Hematopoietic multipotent progenitor cell treated with erythropoietin and hydrocortisone succinate and interleukin-3 and kit ligand, for 15 days (in vitro differentiated cells): Measurements from ENCODE around the gene TNFSF18.

Experiments
- DNase-seq: peaks from one replicate; pipeline ENCODE4 v3.0.0-alpha.2; 2015; ENCODE audit warnings: low spot score

Gene TNFSF18

GRCh38 chr1:173038875-173039554 is 11.7 kb downstream of the TNFSF18 start:
- no peak for DNase-seq

DNA sequence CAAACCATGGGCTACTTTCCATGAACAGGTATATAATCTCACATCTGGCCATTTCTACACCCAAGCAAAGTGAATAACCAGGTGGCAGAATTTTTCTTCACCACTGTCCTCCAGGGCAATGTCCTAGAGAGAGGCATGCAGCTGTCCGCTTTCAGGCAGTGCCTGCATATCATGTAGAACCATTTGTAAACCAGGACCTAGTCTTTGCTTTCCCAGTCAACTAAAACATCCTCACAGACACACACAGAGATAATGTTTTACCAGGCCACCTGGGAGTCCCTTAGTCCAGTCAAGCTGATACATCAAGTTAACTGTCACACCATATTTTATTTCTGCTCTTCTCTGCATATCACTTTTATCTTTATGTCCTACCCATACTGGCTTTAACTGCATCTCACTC is 26.2 kb downstream of the TNFSF18 start:
- DNase-seq = no peak

GRCh38 chr1:173023343-173023742 is 27.4 kb downstream of the TNFSF18 start:
- DNase-seq = no peak

- no peak for DNase-seq
Observed at GRCh38 chr1:173020138-173020750, 30.5 kb downstream of the TNFSF18 start.

GRCh38 chr1:173017792-173018191 is 32.9 kb downstream of the TNFSF18 start:
- no peak for DNase-seq

- no peak for DNase-seq
Observed at GRCh38 chr1:173016419-173016818, 34.3 kb downstream of the TNFSF18 start.

GRCh38 chr1:173015629-173016028 is 35.1 kb downstream of the TNFSF18 start:
- DNase-seq = no peak

DNA sequence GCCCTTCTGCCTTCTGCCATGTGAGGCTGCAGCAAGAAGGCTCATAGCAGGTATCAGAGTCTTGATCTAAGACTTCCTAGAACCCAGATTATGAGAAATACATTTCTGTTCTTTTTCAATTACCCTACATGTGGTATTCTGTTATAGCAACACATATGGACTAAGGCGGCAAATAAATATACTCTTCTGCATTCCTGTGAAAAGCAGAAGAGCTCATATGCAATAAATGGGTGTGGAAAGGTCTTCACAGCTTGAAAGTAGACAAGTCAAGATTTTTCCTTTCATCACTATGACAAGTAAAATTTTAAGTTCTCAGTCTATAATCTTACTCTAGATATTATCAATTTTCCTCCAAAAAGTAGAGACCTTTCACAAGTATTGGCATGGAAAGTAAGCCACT is 36.6 kb downstream of the TNFSF18 start:
- DNase-seq = no peak

DNA sequence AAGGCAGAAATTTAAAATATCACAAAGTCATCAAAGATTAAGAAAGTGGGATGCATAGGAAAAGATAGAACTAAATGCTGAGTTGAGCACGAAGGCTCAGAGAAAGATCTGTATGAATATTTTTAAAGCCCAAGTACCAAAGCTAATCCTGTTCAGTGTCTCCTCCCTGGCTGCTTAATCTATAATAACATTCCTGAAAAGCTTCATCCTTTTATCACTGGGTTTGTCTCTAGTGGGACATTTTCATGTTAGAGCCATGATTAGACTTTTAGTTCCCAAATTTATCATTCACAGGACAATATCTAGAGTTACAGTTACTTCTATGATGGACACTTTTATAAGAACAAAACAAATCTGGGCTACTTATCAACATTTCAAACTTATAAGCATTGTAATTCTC is 38.6 kb downstream of the TNFSF18 start:
- no peak for DNase-seq

- no peak for DNase-seq
Observed at GRCh38 chr1:173009597-173009996, 41.1 kb downstream of the TNFSF18 start.

- DNase-seq = no peak
Observed at GRCh38 chr1:173005196-173005864, 45.4 kb downstream of the TNFSF18 start.

DNA sequence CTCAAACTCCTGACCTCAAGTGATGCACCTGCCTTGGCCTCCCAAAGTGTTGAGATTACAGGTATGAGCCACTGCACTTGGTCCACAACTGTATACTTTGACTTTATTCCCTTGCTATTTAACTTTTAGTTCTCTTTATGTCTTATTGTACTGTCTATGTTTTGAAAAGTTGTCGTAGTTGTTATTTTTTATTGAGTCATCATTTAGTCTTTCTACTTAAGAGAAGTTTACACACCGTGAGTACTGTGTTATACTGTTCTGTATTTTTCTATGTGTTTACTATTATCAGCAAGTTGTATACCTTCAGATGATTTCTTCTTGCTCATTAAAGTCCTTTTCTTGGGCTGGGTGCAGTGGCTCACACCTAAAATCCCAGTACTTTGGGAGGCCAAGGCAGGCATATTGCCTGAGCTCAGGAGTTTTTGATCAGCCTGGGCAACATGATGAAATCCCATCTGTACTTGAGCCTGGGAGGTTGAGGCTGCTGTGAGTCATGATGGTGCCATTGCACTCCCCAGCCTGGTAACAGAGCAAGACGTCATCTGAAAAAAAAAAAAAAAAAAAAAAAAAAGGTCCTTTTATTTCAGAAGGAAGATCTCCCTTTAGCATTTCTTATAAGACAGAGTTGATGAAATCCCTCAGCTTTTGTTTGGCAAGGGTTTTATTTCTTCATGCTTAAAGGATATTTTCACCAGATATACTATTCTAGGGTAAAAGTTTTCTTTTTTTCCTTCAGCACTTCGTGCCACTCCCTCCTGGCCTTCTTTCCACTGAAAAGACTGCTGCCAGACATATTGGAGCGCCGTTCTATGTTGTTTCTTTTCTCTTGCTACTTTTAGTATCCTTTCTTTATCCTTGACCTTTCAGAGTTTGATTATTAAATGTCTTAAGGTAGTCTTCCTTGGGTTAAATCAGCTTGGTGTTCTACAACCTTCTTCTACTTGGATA is 47.6 kb downstream of the TNFSF18 start:
- DNase-seq = no peak

- DNase-seq = no peak
Observed at GRCh38 chr1:172999349-172999748, 51.4 kb downstream of the TNFSF18 start.

DNA sequence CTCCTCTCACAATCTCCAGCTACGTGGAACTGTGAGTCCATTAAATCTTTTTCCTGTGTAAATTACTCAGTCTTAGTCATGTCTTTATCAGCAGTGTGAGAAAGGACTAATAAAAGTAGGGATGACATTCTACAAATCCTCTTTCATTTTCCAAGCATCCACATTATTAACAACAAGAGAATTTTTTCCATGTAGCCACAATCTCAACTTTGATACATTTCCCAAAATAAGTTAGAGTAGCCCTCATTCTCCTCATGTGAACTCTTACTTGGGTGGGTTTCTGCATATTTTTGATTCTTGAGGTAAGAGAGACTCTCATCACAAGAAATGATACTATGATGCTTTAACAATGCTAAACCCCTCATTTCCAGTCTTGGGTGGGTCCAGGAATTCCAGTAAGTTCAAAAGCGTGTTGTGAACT is 52.8 kb downstream of the TNFSF18 start:
- no peak for DNase-seq

DNA sequence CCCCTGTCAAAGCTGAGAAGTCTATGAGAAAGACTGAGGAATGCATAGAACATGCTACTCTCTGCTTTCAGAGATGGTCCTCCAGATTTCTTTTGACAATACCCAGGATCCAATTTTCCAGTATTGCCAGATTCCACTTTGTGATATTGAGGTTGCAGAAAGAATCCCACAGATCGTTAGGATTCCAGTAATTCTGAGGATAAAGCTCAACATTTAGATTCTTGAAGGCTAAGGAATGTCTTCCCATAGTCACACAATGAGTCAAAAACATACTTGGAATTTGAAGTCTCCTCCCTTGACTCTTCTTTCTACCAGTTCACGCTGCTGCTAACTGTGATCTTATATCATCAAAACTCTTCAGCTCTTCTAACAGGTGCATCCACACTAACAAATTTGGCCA is 57.1 kb downstream of the TNFSF18 start:
- no peak for DNase-seq

DNA sequence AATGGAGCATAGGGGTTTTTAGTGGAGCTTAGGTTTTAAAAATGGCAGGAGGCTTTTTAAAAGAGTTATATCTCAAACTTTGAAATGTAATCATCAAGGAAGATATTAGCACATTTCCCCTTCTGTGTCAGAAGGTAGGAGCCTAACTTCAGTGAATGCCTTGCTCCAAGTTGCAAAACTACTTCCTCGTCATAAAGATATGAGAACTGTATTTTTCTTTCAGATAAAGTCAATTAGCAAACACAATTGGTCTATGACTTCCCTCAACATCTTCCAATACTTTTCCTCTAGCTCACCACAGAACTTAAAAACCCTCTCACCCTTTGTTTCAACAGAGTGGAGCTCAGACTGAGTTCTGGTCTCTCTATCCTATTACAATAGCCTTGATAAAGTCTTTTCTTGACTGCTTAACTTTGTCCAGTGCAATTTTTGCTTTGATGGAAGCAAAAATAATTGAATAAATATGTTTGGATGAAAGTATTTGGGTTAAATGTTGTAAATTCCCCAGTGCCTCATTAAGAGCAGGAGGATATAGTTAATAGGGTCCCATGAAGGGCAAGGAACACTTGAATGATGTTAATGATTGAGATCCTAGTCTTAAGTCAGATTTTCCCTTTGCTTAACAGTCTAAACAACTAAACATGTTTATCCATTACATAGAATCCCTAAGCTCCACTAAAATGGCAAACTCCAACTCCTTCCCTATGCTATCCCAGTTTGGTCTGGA is 58.9 kb downstream of the TNFSF18 start:
- DNase-seq = no peak

GRCh38 chr1:172990598-172991215 is 60.0 kb downstream of the TNFSF18 start:
- no peak for DNase-seq
